Body of pancreas (tissue), 4 donors: Measurements from ENCODE around the gene C4orf54. TPM values are rescaled to one million over a fixed set of nuclear protein-coding genes. Genes with fewer than 3 reads are reported as not detected.

Experiments
- ATAC-seq: fragments of 150-250 bp; one replicate; pipeline ENCODE4 v1.9.1; 2016
- DNase-seq, 4 donors: peaks; one replicate each; pipeline ENCODE4 v3.0.0-alpha.2; 2019
- H3K27ac ChIP-seq, 4 donors: fragments of 200-600 bp; sonication (generic); 1 replicate in 3 of 4; 2 replicates in 1 of 4; pipeline versions ENCODE4 v1.5.1 to v1.6.1; 2016 to 2019; ENCODE audit warnings: mild to moderate bottlenecking in 1 of 4, mixed read lengths in 1 of 4, moderate library complexity in 1 of 4
- H3K27me3 ChIP-seq, 2 donors: fragments of 200-600 bp; sonication (generic); one replicate each; pipeline ENCODE4 v1.6.0; 2016; ENCODE audit warnings: mild to moderate bottlenecking in 1 of 2
- H3K36me3 ChIP-seq, 2 donors: fragments of 200-600 bp; sonication (generic); replicated peaks in 1 of 2; 2 replicates each; pipeline ENCODE4 v1.5.1; 2016; ENCODE audit warnings: low read depth in 2 of 2; ENCODE audit not compliant: insufficient read depth in 1 of 2
- H3K4me1 ChIP-seq: fragments of 200-600 bp; sonication (generic); one replicate; pipeline ENCODE4 v1.6.0; 2016
- H3K4me3 ChIP-seq, 2 donors: fragments of 200-600 bp; sonication (generic); 1 replicate in 1 of 2; 2 replicates in 1 of 2; pipeline ENCODE4 v1.5.1; 2016 to 2019
- H3K9me3 ChIP-seq, 3 donors: fragments of 200-600 bp; sonication (generic); 1 replicate in 2 of 3; 2 replicates in 1 of 3; pipeline ENCODE4 v1.5.1; 2016
- POLR2A ChIP-seq, 3 donors: fragments of 450-650 bp; IDR thresholded peaks; one replicate each; pipeline ENCODE4 v1.6.1; 2016; ENCODE audit warnings: antibody characterized with exemption in 3 of 3, mild to moderate bottlenecking in 2 of 3
- WGBS, 2 donors: methylation state at CpG; one replicate each; pipeline ENCODE4 v1.1.5; 2017; 5-methylcytosine and 5-hydroxymethylcytosine counted together
- intact Hi-C: fragments of 100-400 bp; cut with DNase I; formaldehyde crosslinking; loops from one replicate; pipeline ENCODE4 v1.15.1; 2023
- total RNA-seq, 2 donors: library from RNA; depleted of rRNA; stranded (reverse); fragments of >200 nt; gene quantifications; one replicate each; pipeline ENCODE4 v1.1.0, GENCODE V29; 2016
- TF ChIP-seq, protein P1 (sequence below), 7 experiments: fragments of 450-650 bp in 4 of 7; fragments of 200-600 bp in 3 of 7; sonication (generic) in 3 of 7; IDR thresholded peaks; one replicate each; pipeline ENCODE4 v1.5.1; 2016 to 2019; ENCODE audit warnings: antibody characterized with exemption in 7 of 7

The C4orf54 gene
- total RNA-seq, 2 donors from 2014 or later: under 0.01 TPM; not detected in 1

- Histone ChIP-seq H3K4me1 (no peaks in the 10 kb centered on the region), H3K27ac (no peak overlapping the region), H3K27me3 (no peaks in the 10 kb centered on the region), H3K9me3 (no peaks in the 10 kb centered on the region), H3K4me3 (no peak overlapping the region), H3K36me3 (no peaks in the 10 kb centered on the region)
- DNase-seq (no peak), ATAC-seq (no peak)
- TF ChIP-seq, protein P1, sequence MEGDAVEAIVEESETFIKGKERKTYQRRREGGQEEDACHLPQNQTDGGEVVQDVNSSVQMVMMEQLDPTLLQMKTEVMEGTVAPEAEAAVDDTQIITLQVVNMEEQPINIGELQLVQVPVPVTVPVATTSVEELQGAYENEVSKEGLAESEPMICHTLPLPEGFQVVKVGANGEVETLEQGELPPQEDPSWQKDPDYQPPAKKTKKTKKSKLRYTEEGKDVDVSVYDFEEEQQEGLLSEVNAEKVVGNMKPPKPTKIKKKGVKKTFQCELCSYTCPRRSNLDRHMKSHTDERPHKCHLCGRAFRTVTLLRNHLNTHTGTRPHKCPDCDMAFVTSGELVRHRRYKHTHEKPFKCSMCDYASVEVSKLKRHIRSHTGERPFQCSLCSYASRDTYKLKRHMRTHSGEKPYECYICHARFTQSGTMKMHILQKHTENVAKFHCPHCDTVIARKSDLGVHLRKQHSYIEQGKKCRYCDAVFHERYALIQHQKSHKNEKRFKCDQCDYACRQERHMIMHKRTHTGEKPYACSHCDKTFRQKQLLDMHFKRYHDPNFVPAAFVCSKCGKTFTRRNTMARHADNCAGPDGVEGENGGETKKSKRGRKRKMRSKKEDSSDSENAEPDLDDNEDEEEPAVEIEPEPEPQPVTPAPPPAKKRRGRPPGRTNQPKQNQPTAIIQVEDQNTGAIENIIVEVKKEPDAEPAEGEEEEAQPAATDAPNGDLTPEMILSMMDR (IDR thresholded peaks at IDR 0.05): no peak
- TF ChIP-seq POLR2A (IDR thresholded peaks at IDR 0.05): no peak
- WGBS, 2 donors: 55 to 79% methylated on average over 4 of the region's 4 CpGs
- intact Hi-C loops: no loop called here
Measured at GRCh38 chr4:99624141-99624719, 33.4 kb downstream of the C4orf54 start.

- ATAC-seq (no peak), DNase-seq (no peak)
- H3K27ac ChIP-seq: no peak overlapping the region
- WGBS, 2 donors: 80 to 88% methylated on average over 1 of the region's 1 CpG
- no peaks in the 10 kb centered on the region for H3K36me3 ChIP-seq
- intact Hi-C loops: no loop called here
- no peaks in the 10 kb centered on the region for H3K9me3 ChIP-seq
- H3K27me3 ChIP-seq: no peaks in the 10 kb centered on the region
- TF ChIP-seq POLR2A (IDR thresholded peaks at IDR 0.05): no peak
- TF ChIP-seq, protein P1 (IDR thresholded peaks at IDR 0.05): no peak
- no peak overlapping the region for H3K4me3 ChIP-seq
- no peaks in the 10 kb centered on the region for H3K4me1 ChIP-seq
Measured at GRCh38 chr4:99622341-99622740, 35.3 kb downstream of the C4orf54 start.

DNA sequence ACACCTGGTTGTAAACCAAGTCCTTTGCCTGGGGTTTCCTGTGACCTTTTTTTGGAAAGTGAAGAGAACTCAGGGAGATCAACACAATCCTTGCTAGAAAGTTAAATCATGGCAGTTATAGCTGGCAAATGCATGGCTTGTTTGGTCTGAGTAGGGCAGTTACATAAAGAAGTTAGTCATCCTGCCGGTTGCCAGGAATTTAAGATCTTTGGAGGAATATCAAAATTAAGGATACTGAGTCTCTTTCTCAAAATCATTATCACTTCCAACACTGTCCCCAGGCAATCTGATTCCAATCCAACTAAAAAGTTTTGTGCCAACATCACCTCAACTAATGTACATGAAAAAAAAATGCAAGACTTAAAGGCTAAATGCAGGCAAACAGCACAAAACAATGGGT lies 40.3 kb downstream of the C4orf54 start:
- H3K4me3 ChIP-seq: no peak overlapping the region
- no peak overlapping the region for H3K27ac ChIP-seq
- intact Hi-C loops: no loop called here
- no peaks in the 10 kb centered on the region for H3K27me3 ChIP-seq
- ATAC-seq: no peak
- no peaks in the 10 kb centered on the region for H3K36me3 ChIP-seq
- no peak for TF ChIP-seq POLR2A (IDR thresholded peaks at IDR 0.05)
- TF ChIP-seq, protein P1 (IDR thresholded peaks at IDR 0.05): no peak
- 73 to 82% methylated on average over 1 of the region's 1 CpG for WGBS, 2 donors
- peaks cover 4% of the 10 kb centered on the region for H3K4me1 ChIP-seq
- DNase-seq: no peak
- no peaks in the 10 kb centered on the region for H3K9me3 ChIP-seq

- DNase-seq: no peak
- H3K27me3 ChIP-seq: no peaks in the 10 kb centered on the region
- peaks cover 4% of the 10 kb centered on the region for H3K4me1 ChIP-seq
- intact Hi-C loops: no loop called here
- no peaks in the 10 kb centered on the region for H3K9me3 ChIP-seq
- 53 to 74% methylated on average over 1 of the region's 1 CpG for WGBS, 2 donors
- ATAC-seq: no peak
- H3K4me3 ChIP-seq: no peak overlapping the region
- H3K36me3 ChIP-seq: no peaks in the 10 kb centered on the region
- TF ChIP-seq, protein P1 (IDR thresholded peaks at IDR 0.05): no peak
- TF ChIP-seq POLR2A (IDR thresholded peaks at IDR 0.05): no peak
- no peak overlapping the region for H3K27ac ChIP-seq
Measured at GRCh38 chr4:99615170-99615820, 42.3 kb downstream of the C4orf54 start.

DNA sequence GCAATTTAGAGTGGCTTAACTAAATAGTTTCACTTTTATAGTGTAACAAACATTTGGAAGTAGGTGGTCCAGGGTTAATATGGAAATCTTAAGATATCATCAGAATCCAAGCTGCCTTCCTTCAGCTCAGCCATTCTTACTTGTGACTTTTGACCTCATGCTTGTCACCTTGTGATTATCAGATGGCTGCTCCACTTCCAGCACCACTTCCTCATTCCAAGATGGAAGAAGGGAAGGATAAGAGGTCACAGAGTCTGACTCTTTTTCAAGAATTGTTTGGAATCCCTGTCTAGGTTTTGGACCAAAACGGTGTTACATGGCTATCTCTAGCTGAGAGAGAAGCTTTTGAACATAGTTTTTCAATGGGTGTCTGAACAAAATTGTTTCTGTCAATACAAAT lies 43.1 kb downstream of the C4orf54 start:
- Histone ChIP-seq H3K27ac (no peak overlapping the region), H3K36me3 (no peaks in the 10 kb centered on the region), H3K27me3 (no peaks in the 10 kb centered on the region), H3K4me3 (no peak overlapping the region), H3K9me3 (no peaks in the 10 kb centered on the region), H3K4me1 (peaks cover 4% of the 10 kb centered on the region)
- intact Hi-C loops: no loop called here
- TF ChIP-seq POLR2A (IDR thresholded peaks at IDR 0.05): no peak
- TF ChIP-seq, protein P1 (IDR thresholded peaks at IDR 0.05): no peak
- DNase-seq: no peak
- 77 to 81% methylated on average over 1 of the region's 1 CpG for WGBS, 2 donors
- no peak for ATAC-seq
